ENCODE results near the gene OR6A2.

The OR6A2 gene

GRCh38 chr11:6742260-6742659 lies 57.2 kb downstream of the OR6A2 start:
- no peak overlapping the region for H3K27ac ChIP-seq
- no peak for TF ChIP-seq CTCF (conservative IDR thresholded peaks at IDR 0.05)

All from VCaP (cell line).